Heart left ventricle (tissue), 16 donors: ENCODE data around the gene FRRS1. TPM values are rescaled to one million over a fixed set of nuclear protein-coding genes. Genes with fewer than 3 reads are reported as not detected.

Experiments
- ATAC-seq, 4 donors: fragments of 200-7000 bp; cut with Tn5 transposase; one replicate each; pipeline ENCODE4 v1.9.1; 2020 to 2022; ENCODE audit warnings: moderate library complexity in 4 of 4, mild to moderate bottlenecking in 3 of 4, moderate number of reproducible peaks in 1 of 4
- DNase-seq, 5 donors: peaks; one replicate each; pipeline ENCODE4 v3.0.0-alpha.2; 2020
- H3K27ac ChIP-seq, 12 donors: fragments of 200-600 bp; sonication (generic) in 4 of 12; one replicate each; pipeline versions ENCODE4 v1.5.0 to v1.8.0; 2016 to 2022; ENCODE audit warnings: mild to moderate bottlenecking in 2 of 12
- H3K27me3 ChIP-seq, 9 donors: fragments of 200-600 bp; sonication (generic) in 2 of 9; one replicate each; pipeline versions ENCODE4 v1.5.1 to v1.8.0; 2016 to 2022; ENCODE audit warnings: mild to moderate bottlenecking in 3 of 9
- H3K36me3 ChIP-seq, 9 donors: fragments of 200-600 bp; sonication (generic) in 2 of 9; one replicate each; pipeline versions ENCODE4 v1.5.0 to v1.8.0; 2018 to 2022; ENCODE audit warnings: mild to moderate bottlenecking in 2 of 9
- H3K4me1 ChIP-seq, 12 donors: fragments of 200-600 bp; sonication (generic) in 4 of 12; one replicate each; pipeline versions ENCODE4 v1.5.0 to v1.8.0; 2016 to 2022; ENCODE audit warnings: mild to moderate bottlenecking in 3 of 12
- H3K4me3 ChIP-seq, 12 donors: fragments of 200-600 bp; sonication (generic) in 4 of 12; one replicate each; pipeline versions ENCODE4 v1.5.0 to v1.8.0; 2017 to 2022; ENCODE audit warnings: mild to moderate bottlenecking in 9 of 12, moderate library complexity in 4 of 12
- H3K9me3 ChIP-seq, 12 donors: fragments of 200-600 bp; sonication (generic) in 4 of 12; one replicate each; pipeline versions ENCODE4 v1.5.0 to v1.8.0; 2016 to 2022; ENCODE audit warnings: mild to moderate bottlenecking in 1 of 12
- CTCF ChIP-seq, 12 donors: fragments of 200-600 bp; sonication (generic) in 4 of 12; IDR thresholded peaks; one replicate each; pipeline versions ENCODE4 v1.5.0 to v1.8.0; 2018 to 2022; ENCODE audit warnings: antibody characterized with exemption in 12 of 12, mild to moderate bottlenecking in 5 of 12
- POLR2A ChIP-seq, 2 donors: fragments of 450-650 bp; IDR thresholded peaks; one replicate each; pipeline ENCODE4 v1.6.1; 2017; ENCODE audit warnings: antibody characterized with exemption in 2 of 2, mild to moderate bottlenecking in 2 of 2, moderate library complexity in 2 of 2
- WGBS, 4 donors: extraction: QIAGEN DNeasy Blood & Tissue Kit in 2 of 4; methylation state at CpG; one replicate each; pipeline versions ENCODE4 v1.1.5 to v1.1.7; 2013 to 2018; 5-methylcytosine and 5-hydroxymethylcytosine counted together
- intact Hi-C, 10 donors: fragments of 100-400 bp; cut with DNase I; formaldehyde crosslinking; loops; one replicate each; pipeline versions ENCODE4 v1.11.1 to v1.14.2; 2022
- polyA plus RNA-seq, 2 donors: library from polyadenylated mRNA; stranded (reverse); fragments of 200-250 nt; gene quantifications; one replicate each; pipeline ENCODE4 v1.2.3, GENCODE V29; 2013
- total RNA-seq, 9 donors: library from RNA; depleted of rRNA in 2 of 9; stranded (reverse); fragments of >200 nt in 2 of 9; fragmentation: NEBNext Ultra II Directional in 3 of 9; extraction: Animal tissue kit (Norgen Biotek cat#: 25700) in 3 of 9; gene quantifications; one replicate each; pipeline versions ENCODE4 v1.1.0 to v1.2.4, GENCODE V29; 2016 to 2023
- donor health status: ischemic (EF 13 %, LVEDD 7.1; RV severe dilation, severe dysfunction).
- donor health status: healthy with polysubstance abuse.
- donor health status: DM: no; HTN: yes; CAD: no.
- donor health status: DM: no; HTN: no; CAD: no.
- donor health status: ischemic (EF 25% LVEDD 6.9; RV normal size, moderate dysfunction).
- donor health status: ischemic (EF 25% LVEDD 5.7; RV mildly dilated, moderate dysfunction).
- donor health status: healthy.
- donor health status: DM: yes; HTN: yes; CAD: no.
- donor health status: ischemic (EF 35%, LVEDD 5.7; RV mildly dilated, moderate dysfunction).
- donor health status: nonischemic (EF 11% LVEDD 7.7; RV severe dilation, severe dysfunction).
- donor health status: DM: yes; HTN: yes; CAD: no.
- donor health status: PGD.
- donor health status: ischemic (EF 29% LVEDD 5.4; RV normal size, mild dysfunction).
- donor health status: nonischemic (EF 23%, LVEDD 6.1; RV moderate dilation, normal function).

FRRS1 gene
- total and polyA plus RNA-seq, 11 donors = 0.50 to 9.3 (median 5.4) TPM

GRCh38 chr1:99723251-99723650 is 43.2 kb downstream of the FRRS1 start:
- peaks cover 0 to 10% (median 0%) of the 10 kb centered on the region in 12 donors for H3K4me1 ChIP-seq
- ATAC-seq (no peak), DNase-seq (no peak)
- intact Hi-C loops = no loop called here
- no peak for TF ChIP-seq POLR2A (IDR thresholded peaks at IDR 0.05)
- TF ChIP-seq CTCF (IDR thresholded peaks at IDR 0.05) = no peak
- no peak overlapping the region for H3K27ac ChIP-seq
- H3K9me3 ChIP-seq = no peaks in the 10 kb centered on the region
- no peaks in the 10 kb centered on the region for H3K27me3 ChIP-seq
- no peak overlapping the region for H3K4me3 ChIP-seq
- WGBS, 4 donors = 93 to 97% (median 95%) methylated on average over 3 of the region's 3 CpGs
- H3K36me3 ChIP-seq = peaks cover 0 to 41% (median 7%) of the 10 kb centered on the region in 9 donors

- TF ChIP-seq CTCF (IDR thresholded peaks at IDR 0.05) (no peak), POLR2A (IDR thresholded peaks at IDR 0.05) (no peak)
- ATAC-seq = no peak
- intact Hi-C loops = loop anchor here in 1 of 10 donors (10.0 kb wide), 1 partner anchor 922 kb away; no protein-coding TSS in a partner anchor
- 85 to 96% (median 88%) methylated on average over 1 of the region's 1 CpG for WGBS, 4 donors
- DNase-seq = no peak
- no peaks in the 10 kb centered on the region for H3K9me3 ChIP-seq
- no peak overlapping the region for H3K4me3 ChIP-seq
- no peaks in the 10 kb centered on the region for H3K27me3 ChIP-seq
- H3K36me3 ChIP-seq = peaks cover 0 to 72% (median 47%) of the 10 kb centered on the region in 9 donors
- H3K27ac ChIP-seq = no peak overlapping the region
- H3K4me1 ChIP-seq = no peaks in the 10 kb centered on the region
These were observed 49.4 kb downstream of the FRRS1 start for GRCh38 chr1:99717005-99717404.

GRCh38 chr1:99713006-99713405 is 53.4 kb downstream of the FRRS1 start:
- Histone ChIP-seq H3K9me3 (no peaks in the 10 kb centered on the region), H3K4me3 (no peak overlapping the region), H3K36me3 (peaks cover 0 to 95% (median 67%) of the 10 kb centered on the region in 9 donors), H3K27me3 (no peaks in the 10 kb centered on the region), H3K27ac (no peak overlapping the region), H3K4me1 (no peaks in the 10 kb centered on the region)
- WGBS, 4 donors = 97 to 100% (median 98%) methylated on average over 2 of the region's 2 CpGs
- intact Hi-C loops = loop anchor here in 1 of 10 donors (10.0 kb wide), 1 partner anchor 918 kb away; no protein-coding TSS in a partner anchor
- no peak for TF ChIP-seq CTCF (IDR thresholded peaks at IDR 0.05)
- TF ChIP-seq POLR2A (IDR thresholded peaks at IDR 0.05) = no peak
- ATAC-seq = no peak
- no peak for DNase-seq

- Histone ChIP-seq H3K4me1 (no peaks in the 10 kb centered on the region), H3K36me3 (peaks cover 0 to 79% (median 51%) of the 10 kb centered on the region in 9 donors), H3K9me3 (no peaks in the 10 kb centered on the region), H3K27me3 (no peaks in the 10 kb centered on the region), H3K4me3 (no peak overlapping the region), H3K27ac (no peak overlapping the region)
- intact Hi-C loops = loop anchor here in 1 of 10 donors (10.0 kb wide), 1 partner anchor 916 kb away; no protein-coding TSS in a partner anchor
- DNase-seq (no peak), ATAC-seq (no peak)
- 91 to 97% (median 96%) methylated on average over 4 of the region's 4 CpGs for WGBS, 4 donors
- TF ChIP-seq POLR2A (IDR thresholded peaks at IDR 0.05) (no peak), CTCF (IDR thresholded peaks at IDR 0.05) (no peak)
These were observed 55.4 kb downstream of the FRRS1 start for GRCh38 chr1:99710994-99711393.
